Measurements from ENCODE around the gene PDE3A.
A peak's percentile ranks its signal among the peaks of the same experiment; 100 is the strongest.

PDE3A gene

DNA sequence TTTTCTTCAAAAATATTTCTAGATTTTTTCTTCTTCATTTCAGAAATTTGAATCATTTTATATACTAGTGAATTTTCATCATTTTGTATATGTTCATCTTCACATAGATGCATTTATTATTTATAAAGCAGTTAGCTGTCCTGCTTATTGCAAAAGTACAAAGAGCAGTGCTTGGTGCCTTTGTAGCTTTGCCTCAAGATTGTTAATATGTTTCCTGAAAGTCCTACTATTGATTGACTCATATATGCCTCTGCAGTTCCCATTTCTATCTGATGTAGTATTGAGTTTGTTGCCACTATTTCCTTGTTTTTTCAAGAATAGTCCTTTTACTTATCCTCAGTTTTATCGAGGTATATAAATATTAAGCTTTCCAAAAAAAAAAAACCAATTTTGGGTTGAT, 89.7 kb downstream of the PDE3A start:
- DNase-seq (ENCODE audit: low read depth) = no peak

DNA sequence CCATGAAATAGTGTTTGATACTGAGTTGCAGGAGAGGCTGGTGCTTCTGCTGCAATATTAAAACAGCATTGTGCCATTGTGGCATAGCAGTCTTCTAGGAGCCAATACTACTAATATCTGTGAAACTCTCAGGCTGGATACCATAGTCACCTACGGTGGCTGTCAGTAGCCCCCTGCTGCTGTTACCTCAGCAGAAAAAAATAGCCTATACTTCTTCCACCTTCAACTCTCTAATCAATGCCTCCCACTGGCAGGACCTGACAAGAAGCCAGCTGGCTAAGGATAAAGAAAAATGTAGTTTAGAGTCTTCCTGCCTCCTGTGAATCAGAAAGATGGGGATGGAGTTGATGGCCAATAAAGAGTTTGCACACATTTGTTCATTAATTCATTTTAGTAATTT, 91.6 kb downstream of the PDE3A start:
- no peak for DNase-seq (ENCODE audit: low read depth)

DNA sequence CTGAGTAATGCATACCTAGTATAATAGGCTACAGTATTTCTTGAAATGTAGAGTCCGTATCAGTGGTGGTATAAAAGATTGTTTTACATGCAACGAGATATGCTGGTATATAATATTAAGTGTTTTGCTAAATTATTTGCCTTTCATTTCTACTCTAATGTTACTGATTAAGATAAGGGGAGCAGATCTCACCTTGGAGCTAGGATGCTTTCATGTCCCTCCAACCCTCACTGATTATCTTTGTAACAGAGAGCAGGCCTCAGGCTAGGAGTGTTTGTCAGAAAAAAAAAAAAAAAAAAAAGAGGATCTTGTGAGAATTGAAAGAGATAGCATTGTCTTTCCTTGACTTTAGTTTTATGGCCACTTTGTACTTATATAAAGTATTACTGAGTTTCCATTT, 92.6 kb downstream of the PDE3A start:
- no peak for DNase-seq (ENCODE audit: low read depth)

DNA sequence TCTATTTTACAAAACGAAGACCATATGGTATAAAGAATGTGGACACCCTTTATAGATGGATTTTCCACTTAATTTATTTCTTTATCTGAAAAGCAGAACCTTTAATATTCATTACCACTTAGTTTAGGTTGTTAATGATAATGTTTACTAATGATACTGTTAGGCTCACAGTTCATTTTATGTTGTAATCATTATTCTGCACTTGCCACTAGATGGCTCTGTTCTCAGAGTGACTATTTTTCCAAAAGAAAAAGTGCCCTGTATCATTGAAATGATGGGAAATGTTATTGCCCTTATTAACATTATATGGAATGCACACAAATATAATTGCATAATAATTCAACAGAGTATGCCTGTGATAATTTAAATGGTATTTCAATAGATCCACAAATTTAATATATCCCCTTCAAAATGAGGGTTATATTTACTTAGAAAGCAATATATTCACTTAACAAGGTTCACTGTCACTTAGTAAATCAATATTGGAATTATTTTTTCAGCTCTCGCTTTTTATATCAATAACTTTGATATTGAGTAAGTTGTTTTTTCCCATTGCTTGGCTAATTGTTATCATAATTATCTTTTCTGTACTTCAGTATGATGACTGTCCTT, 95.7 kb downstream of the PDE3A start:
- DNase-seq (ENCODE audit: low read depth) = peak; percentile 40

DNA sequence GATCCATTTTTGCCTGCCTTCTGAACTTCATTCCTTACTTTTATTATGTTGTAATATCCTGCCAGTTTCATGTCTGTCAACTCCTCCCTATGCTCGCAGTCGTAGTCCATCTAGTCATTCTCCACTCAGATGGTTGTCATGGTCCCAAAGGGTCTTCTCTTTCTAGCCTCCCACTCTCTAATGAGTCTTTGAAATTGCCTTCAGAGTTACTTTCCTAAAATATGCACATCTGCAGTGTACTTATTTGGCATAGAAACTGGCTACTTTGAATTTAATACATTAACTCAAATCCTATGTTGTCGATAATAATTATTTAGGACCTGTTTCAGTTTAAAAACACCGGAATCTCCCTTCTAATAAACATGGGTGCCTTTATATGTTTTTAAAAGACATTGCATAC, 101.0 kb downstream of the PDE3A start:
- no peak for DNase-seq (ENCODE audit: low read depth)

DNA sequence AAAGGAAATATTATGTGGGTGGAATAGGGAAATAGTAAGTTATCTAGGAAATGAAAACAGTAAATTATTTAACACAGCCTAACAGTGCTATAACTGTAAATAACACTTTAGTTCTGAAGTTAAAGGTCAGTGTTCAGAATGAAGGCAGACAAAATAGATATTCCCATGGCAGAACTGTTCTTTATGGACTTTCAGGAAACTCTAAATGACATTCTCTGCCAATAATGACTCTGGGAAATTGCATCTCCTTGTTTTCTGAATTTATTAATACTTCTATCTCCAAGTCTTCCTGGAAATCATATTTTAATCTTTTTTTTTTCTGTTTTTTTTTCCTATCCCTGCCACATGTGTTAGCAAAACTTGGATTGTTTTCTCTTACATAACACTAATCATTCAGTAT, 101.4 kb downstream of the PDE3A start:
- DNase-seq (ENCODE audit: low read depth) = no peak

DNA sequence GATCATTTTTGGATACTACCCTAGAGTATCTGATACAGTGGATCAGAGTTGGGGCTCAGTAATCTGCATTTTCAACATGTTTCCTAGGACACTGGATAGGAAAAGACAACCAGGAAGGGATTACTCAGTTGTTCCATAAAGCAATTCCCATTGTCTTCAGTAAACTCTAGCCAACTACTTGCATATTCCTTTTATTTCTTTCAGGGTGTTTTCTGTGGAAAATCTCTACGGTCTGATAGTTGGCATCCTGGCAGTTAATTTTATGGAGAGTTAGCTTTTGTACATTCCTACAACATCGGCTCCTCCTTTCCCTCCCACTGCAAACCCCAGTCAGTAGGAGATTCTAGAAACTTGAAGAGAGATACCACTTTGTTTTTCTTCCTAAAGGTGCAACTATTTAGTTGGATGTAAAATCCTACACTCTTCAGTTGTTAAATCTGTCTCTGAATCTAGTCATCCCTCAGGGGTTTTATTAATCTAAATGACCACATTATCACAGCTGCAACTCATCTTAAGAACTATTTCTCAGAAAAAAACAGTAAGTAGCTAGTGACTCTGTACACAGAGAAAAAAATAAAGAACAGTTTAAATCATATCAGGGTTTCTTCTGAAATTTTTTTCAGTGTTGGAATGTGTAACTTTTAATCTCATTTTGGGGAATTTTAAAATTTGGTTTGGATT, 103.9 kb downstream of the PDE3A start:
- DNase-seq (ENCODE audit: low read depth) = peak; percentile 37

DNA sequence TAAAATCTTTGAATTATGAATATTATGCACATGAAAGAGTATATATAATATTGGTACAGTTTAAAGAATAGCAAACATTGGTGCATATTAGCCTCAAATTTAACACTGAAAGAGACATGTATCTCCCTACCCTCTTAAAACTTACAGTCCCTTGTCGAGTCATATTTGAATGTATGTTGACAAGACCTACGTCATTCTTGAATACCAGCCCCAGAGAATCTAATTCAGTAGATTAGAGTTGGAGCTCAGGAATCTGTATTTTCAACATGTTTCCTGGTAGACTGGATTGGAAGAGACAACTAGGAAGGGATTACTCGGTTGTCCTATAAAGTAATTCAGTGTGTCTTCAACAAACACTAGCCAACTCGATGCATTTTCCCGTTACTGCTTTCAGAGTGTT, 104.8 kb downstream of the PDE3A start:
- no peak for DNase-seq (ENCODE audit: low read depth)

DNA sequence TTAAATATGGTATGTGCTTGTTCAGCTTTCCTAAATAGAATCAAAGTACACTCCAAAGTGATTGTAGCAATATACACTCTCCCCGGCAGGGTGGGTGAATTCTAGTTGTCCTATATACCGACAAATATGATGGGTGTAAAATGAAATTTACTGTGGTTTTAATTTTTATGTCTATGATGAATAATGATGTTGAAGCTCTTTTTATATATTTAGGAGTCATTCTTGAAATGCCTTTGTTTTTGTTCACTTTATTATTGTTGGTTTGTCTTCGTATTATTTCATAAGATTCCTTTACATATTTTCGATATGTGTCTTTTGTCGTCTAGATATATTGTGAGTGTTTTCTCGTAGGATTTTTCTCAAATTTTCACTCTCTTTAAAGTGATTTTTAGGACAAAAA, 105.7 kb downstream of the PDE3A start:
- no peak for DNase-seq (ENCODE audit: low read depth)

DNA sequence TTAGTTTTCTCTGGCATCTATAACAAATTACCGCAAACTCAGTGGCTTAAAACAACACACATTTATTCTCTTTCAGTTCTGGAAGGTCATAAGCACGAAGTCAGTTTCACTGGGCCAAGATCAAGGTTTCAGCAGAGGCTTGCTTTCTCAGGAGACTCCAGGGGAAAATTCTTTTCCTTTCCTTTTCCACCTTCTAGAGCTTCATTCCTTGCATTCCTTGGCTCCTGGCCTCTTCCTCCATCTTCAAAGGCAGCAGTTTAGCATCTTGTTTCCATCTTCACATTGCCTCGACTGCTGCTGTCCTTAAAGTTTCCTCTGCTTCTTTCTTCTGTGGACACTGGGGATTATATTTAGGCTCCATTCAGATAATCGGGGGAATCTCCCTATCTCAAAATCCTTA, 106.1 kb downstream of the PDE3A start:
- DNase-seq (ENCODE audit: low read depth) = peak; percentile 45

DNA sequence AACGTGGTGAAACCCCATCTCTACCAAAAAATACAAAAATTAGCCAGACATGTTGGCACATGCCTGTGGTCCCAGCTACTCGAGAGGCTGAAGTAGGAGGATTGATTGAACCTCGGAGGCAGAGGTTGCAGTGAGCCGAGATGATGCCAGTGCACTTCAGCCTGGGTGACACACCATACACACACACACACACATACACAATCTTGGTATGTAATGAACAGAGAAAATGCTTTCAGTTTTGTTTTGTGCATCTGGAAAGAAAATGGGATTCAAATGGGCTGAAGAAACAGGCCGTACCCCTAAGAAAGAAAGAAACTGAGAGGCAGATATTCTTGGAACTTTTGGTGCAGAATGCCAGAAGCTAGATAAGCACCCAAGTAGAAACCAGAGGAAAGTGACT, 107.2 kb downstream of the PDE3A start:
- no peak for DNase-seq (ENCODE audit: low read depth)

DNA sequence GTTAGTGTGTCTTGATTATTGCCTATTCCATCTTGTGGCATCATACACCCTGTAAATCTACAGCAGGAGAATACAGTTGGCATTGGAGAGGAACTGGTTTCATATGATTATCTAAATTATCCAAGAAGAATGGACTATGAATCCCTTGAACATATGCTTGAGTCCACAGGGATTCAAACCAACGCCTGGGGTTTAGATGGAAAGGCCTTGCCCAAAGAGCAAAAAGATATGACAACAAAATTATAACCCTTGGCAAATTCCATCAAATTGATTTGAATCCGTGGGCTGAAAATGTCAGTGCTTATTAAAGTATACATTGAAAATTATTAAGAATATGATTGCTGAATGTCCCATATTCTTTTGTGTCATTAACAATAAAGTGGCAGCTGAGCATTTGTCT, 108.2 kb downstream of the PDE3A start:
- DNase-seq (ENCODE audit: low read depth) = no peak

DNA sequence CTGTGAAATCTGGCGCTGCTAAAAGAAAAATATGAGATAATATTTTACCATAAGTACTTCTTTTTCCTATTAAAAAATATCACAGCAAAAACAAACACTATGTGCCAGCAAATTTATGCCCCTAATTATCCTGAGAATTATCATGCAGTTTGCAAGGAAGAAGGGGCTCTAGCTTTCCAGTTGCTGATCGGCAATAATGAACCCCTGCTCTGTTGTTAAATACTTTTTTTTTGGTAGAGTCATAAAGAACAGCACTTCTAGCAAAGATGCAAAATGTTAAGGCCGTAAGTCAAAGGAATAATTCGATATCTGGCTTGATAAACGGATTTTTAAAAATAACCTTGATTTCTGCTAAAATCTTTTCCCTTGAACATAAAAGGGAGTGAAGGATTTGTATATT, 108.9 kb downstream of the PDE3A start:
- DNase-seq (ENCODE audit: low read depth) = no peak

DNA sequence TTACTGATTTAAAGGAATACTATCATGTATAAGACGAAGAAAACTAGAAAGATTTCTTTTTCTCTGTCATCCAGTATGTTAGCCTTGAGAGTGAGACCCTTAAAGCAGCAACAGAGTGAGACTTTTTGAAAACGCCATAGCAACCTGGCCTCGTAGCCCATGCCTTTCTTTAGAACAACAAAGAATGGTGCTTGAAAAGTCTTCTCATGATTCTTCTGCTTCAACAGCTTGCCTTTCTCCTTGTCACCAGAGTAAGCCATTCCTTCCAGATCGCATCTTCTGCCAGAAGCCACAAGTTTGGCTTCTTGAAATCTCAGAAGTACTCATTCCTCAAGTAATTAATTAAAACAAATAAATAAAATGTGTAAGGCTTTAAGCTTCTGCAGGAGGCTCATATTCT, 109.3 kb downstream of the PDE3A start:
- no peak for DNase-seq (ENCODE audit: low read depth)

DNA sequence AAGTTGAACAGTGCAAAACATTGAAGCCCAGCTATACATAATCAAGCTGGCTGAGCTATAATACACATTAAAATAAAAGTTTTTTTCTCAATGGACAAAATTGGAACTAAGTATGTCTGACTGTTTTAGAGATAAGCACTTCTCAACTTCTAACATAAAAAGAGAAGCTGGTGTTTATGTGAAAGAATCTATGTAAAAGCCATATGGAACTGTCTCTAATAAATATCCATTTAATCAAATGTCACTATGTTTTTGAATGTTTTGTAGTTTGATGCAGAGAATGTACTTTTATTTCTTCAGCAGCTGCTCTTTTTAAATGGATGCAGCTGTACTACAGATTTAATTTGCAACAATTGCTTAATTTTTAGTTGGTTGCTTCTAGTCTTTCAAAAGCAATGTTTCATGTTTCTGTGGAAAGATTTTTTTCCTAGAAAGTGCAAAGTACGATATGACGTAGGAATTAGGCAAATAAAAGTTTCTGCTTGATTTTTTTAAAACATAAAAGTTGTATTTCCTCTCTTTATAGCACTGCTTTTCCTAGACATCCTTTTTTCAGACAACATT, 114.2 kb downstream of the PDE3A start:
- DNase-seq (ENCODE audit: low read depth) = no peak

DNA sequence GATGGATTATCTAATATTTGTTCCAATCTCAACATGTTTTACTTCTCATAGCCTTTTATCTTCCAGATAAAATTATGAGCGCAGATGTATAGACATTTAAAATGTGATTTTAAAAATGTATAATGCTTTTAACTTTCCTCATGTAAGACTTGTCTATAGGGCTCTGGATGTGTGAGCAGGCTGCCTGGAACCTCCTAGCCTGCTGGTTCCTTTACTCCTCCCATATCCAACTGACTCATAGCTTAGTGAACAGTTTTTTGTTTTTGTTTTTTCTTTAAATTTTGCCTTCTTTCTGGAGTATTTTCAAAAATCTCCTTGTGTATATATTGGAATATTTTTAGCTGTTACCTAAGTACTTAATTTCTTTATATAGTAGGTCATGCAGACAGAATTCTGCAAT, 115.4 kb downstream of the PDE3A start:
- peak; percentile 51 for DNase-seq (ENCODE audit: low read depth)

DNA sequence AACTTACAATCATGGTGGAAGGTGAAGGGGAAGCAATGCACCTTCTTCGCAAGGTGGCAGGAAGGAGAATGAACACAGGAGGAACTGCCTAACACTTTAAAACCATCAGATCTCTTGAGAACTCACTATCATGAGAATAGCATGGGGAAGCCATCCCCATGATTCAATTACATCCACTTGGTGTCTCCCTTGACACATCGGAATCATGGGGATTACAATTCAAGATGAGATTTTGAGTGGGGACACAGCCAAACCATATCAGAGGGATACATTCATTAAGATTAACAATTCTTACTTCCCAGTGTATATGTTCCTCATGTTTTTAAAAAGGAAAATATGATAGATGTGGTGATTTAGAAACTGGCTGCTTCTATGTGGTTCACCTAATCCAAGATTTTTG, 117.9 kb downstream of the PDE3A start:
- DNase-seq (ENCODE audit: low read depth) = peak; percentile 65

DNA sequence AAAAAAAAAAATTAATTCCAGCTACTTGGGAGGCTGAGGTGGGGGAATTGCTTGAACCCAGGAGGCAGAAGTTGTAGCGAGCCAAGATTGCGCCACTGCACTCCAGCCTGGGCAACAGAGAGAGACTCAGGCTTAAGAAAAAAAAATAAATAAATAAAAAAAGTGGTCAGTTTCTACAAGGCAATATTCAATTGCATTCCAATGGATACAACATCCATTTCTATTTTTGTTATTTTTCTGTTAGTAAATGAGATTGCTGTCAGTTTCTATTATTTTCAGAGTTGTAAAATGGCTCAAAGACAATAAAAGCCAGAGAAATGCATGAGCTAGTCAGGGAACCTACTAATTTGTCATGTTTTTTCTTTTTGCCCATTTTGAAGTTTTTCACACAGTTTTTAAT, 119.2 kb downstream of the PDE3A start:
- peak; percentile 74 for DNase-seq (ENCODE audit: low read depth)

DNA sequence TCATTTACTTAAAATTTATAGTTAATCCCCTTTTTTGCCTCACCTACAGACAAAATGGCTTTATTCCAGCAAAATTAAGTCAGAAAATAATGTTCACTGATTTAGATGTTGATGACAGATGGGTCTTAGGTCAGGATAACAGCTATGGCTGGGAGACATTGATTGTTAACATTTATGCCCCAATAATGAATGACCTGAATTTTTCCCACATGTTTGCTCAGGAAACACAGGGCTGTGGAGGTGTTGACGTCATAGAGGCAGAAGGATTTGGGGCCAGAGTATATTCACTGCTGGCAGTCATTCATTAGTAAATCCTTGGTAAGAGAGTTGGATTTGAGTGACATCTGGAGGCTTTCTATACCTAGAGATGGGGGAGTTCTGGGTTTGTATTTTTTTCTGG, 121.3 kb downstream of the PDE3A start:
- DNase-seq (ENCODE audit: low read depth) = peak; percentile 32

DNA sequence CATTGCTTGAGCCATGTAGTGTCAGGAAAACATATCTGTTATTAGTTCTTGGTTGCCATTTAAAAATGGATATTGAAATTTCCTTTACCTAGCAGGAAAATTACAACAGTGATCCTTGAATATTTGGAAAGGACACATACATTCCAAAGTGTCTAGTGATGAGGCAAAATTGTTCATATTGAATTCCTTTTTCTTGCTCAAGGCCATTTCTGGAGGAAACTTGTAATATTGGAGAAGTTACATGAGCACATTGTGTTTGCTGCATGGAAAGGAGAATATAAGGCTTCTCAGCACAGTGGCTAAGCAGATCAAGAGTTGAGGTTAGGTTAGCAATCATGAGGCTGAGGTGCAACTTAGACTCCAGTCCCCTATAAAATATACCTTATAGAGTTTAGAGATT, 121.9 kb downstream of the PDE3A start:
- peak; percentile 72 for DNase-seq (ENCODE audit: low read depth)

DNA sequence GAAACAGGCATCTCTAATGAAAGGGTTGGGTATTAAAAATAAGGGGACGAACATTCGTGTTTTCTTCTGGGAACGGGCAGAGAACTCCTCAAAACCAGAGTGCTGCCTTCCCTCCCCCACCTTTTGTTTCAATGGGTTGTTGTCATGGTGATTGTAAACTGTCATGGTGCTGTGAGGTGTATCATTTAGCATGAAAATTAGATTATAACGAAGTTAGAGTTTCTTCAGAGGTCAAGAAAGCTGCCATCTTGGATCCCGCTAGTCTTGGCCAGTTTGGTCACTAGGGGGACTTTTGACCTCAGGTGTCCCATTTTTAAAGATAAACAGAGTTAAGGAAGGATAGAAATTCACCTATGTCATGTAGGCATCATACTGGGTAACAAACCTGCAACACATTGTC, 123.0 kb downstream of the PDE3A start:
- no peak for DNase-seq (ENCODE audit: low read depth)

DNA sequence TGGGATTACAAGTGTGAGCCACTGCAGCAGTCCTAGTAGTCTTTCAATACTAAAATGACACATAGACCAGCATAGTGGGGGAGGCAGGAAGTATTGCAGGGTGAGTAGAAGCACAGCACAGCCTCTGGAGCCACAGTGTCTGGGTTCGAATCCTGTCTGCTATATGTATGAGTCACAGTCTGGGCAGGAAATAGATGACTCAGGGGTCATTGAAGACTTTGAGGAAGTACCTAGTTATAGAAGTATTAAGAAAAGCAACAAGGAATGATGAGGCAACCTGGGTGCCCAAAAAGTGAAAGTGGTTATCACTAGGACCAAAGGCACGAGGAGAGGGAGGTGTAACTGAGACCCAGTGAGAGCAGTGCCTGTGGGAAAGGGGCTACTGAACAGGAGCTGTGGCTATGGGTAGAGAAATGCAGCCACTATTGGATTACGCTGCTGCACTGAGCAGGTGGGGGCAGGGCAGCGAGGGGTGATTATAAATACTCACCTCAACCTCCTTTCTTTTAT, 124.0 kb downstream of the PDE3A start:
- DNase-seq (ENCODE audit: low read depth) = peak; percentile 87

DNA sequence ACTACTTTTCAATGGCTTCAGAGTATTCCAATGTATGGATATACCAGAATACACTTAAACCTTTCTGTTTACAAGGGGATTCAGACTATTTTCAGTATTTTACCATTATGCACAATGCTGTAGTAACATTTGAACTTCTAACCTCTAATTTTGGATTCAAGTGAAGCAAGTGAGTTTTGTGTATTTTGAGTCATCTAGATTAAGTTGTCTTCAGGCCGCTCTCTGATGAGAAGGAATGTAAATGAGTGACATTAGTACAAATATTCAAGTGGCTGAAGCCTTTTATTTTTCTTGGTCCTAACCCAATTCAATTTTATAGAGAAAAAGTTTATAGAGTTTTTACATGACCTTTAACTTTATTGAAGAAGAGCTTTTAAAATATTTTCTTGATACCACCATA, 125.6 kb downstream of the PDE3A start:
- DNase-seq (ENCODE audit: low read depth) = peak; percentile 83

DNA sequence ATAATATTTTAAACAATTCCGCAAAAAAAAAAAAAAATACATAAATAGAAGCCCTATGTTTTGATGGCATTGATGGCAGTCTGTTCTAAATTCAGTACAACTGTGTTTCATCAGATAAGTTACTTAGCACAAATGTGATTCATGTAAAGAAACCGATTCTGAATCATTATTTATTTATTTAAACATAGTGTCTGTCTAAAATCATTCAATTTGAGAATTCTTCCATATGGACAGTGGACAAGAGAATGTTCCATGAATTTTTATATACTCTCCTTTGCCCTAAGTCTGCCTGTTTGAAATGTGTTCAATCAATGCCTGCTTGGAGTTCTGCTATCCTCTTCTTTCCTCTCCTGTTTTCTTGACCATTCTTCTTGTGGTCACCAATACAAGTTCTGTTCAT, 126.5 kb downstream of the PDE3A start:
- DNase-seq (ENCODE audit: low read depth) = peak; percentile 67

Data from EH (cell line).